HepG2 (cell line): ENCODE results near the gene PCYT2. TPM values are rescaled to one million over a fixed set of nuclear protein-coding genes. Genes with fewer than 3 reads are reported as not detected.

Source experiments
- ATAC-seq: fragments of 200-7000 bp; cut with Tn5 transposase; 3 replicates; pipeline ENCODE4 v1.9.1; 2020; ENCODE audit warnings: mild to moderate bottlenecking, moderate library complexity
- BruUV-seq: library from RNA; stranded (reverse); fragments of 400-500 nt; replicated peaks from 2 replicates; lab custom pipeline; 2021; lab: Mats Ljungman, UMichigan
- CTCF ChIA-PET: fragments of 300-600 bp; formaldehyde crosslinking; extraction: SDS; loops from one replicate; lab custom pipeline; 2021; ENCODE audit warnings: low total read pairs, inconsistent platforms, low intra/inter-chr PET ratio; lab: Yijun Ruan, JAX
- POLR2A ChIA-PET: fragments of 350-600 bp; sonication (Branson Sonifier 250); formaldehyde crosslinking; loops from one replicate; lab custom pipeline; 2020; ENCODE audit warnings: antibody characterized with exemption, inconsistent platforms; lab: Yijun Ruan, JAX
- DNase-seq: peaks from one replicate; pipeline ENCODE4 v3.0.0-alpha.2; 2015; ENCODE audit warnings: low spot score
- FAIRE-seq: peaks from 3 replicates; lab custom pipeline; 2011; peaks lifted over from hg19 to GRCh38; lab: Jason Lieb, UNC
- H2AFZ ChIP-seq: one replicate; pipeline ENCODE4 v1.6.1; 2011; ENCODE audit warnings: low read length, inconsistent platforms
- H3K27ac ChIP-seq: fragments of 300-600 bp; 3 replicates; pipeline ENCODE4 v1.8.0; 2011; ENCODE audit warnings: mixed run types, mild to moderate bottlenecking, mixed read lengths, low read length, inconsistent platforms; ENCODE audit not compliant: insufficient read depth; ENCODE audit errors: extremely low read length
- H3K27me3 ChIP-seq, 2 experiments: fragments of 200-600 bp in 1 of 2; 2 replicates in 1 of 2; 3 replicates in 1 of 2; pipeline versions ENCODE4 v1.6.0 to v1.8.0; 2011; ENCODE audit warnings: low read length in 2 of 2, mild to moderate bottlenecking in 2 of 2, moderate library complexity in 2 of 2, inconsistent platforms in 1 of 2; ENCODE audit not compliant: insufficient read depth in 2 of 2, control insufficient read depth in 1 of 2
- H3K36me3 ChIP-seq, 2 experiments: fragments of 200-600 bp in 1 of 2; replicated peaks in 1 of 2; 2 replicates in 1 of 2; 3 replicates in 1 of 2; pipeline versions ENCODE4 v1.5.1 to v1.8.0; 2011; ENCODE audit warnings: low read length in 2 of 2, inconsistent platforms in 1 of 2; ENCODE audit not compliant: insufficient read depth in 2 of 2, control insufficient read depth in 1 of 2
- H3K4me1 ChIP-seq: 2 replicates; pipeline ENCODE4 v1.5.1; 2012; ENCODE audit warnings: low read length, inconsistent platforms; ENCODE audit not compliant: insufficient read depth
- H3K4me2 ChIP-seq: 2 replicates; pipeline ENCODE4 v1.6.0; 2011; ENCODE audit warnings: low read depth, low read length, inconsistent platforms
- H3K4me3 ChIP-seq, 3 experiments: fragments of 200-600 bp in 1 of 3; sonication (generic), shearing (Covaris generic) in 1 of 3; replicated peaks in 1 of 3; 2 replicates each; pipeline ENCODE4 v1.5.1; 2011 to 2016; ENCODE audit warnings: low read length in 3 of 3, inconsistent platforms in 2 of 3, low read depth in 2 of 3, mild to moderate bottlenecking in 2 of 3, control low read depth in 1 of 3, mixed read lengths in 1 of 3; ENCODE audit not compliant: insufficient read depth in 1 of 3
- H3K79me2 ChIP-seq: one replicate; pipeline ENCODE4 v1.6.1; 2011; ENCODE audit warnings: low read length, inconsistent platforms; ENCODE audit not compliant: insufficient read depth
- H3K9ac ChIP-seq: 2 replicates; pipeline ENCODE4 v1.6.0; 2011; ENCODE audit warnings: mild to moderate bottlenecking, low read depth, low read length, inconsistent platforms; ENCODE audit not compliant: insufficient read depth
- H3K9me3 ChIP-seq: 2 replicates; pipeline ENCODE4 v1.5.1; 2012; ENCODE audit warnings: mild to moderate bottlenecking, low read length
- H4K20me1 ChIP-seq: 2 replicates; pipeline ENCODE4 v1.6.0; 2011; ENCODE audit warnings: inconsistent platforms, mild to moderate bottlenecking, low read length, moderate library complexity; ENCODE audit not compliant: insufficient read depth
- ARID4A ChIP-seq: sonication (generic); formaldehyde crosslinking; IDR thresholded peaks from 2 replicates; pipeline ENCODE4 v1.5.0; 2020; ENCODE audit warnings: mild to moderate bottlenecking, missing genetic modification reagents, borderline replicate concordance
- E2F1 ChIP-seq: sonication (generic); formaldehyde crosslinking; IDR thresholded peaks from 2 replicates; pipeline ENCODE4 v1.5.0; 2020; ENCODE audit warnings: missing genetic modification reagents
- ELF4 ChIP-seq: sonication (generic); formaldehyde crosslinking; IDR thresholded peaks from 2 replicates; pipeline ENCODE4 v1.5.0; 2020; ENCODE audit warnings: missing genetic modification reagents, mild to moderate bottlenecking, moderate library complexity, borderline replicate concordance
- IRF2 ChIP-seq: IDR thresholded peaks from 2 replicates; pipeline ENCODE4 v1.6.1; 2018; ENCODE audit warnings: missing genetic modification reagents, missing compliant biosample characterization
- RARG ChIP-seq: sonication (generic); formaldehyde crosslinking; IDR thresholded peaks from 2 replicates; pipeline ENCODE4 v1.4.0; 2020; ENCODE audit warnings: low read depth, mild to moderate bottlenecking, missing genetic modification reagents
- SMAD9 ChIP-seq: sonication (generic); formaldehyde crosslinking; IDR thresholded peaks from 2 replicates; pipeline ENCODE4 v1.5.1; 2020; ENCODE audit warnings: mild to moderate bottlenecking, missing genetic modification reagents
- SNRNP70 ChIP-seq: fragments of 200-400 bp; formaldehyde crosslinking; IDR thresholded peaks from 2 replicates; pipeline ENCODE4 v1.6.1; 2017; ENCODE audit warnings: mild to moderate bottlenecking, low read depth, low read length, moderate library complexity
- SYNCRIP ChIP-seq: fragments of 200-400 bp; formaldehyde crosslinking; IDR thresholded peaks from 2 replicates; pipeline ENCODE4 v1.6.1; 2018; ENCODE audit warnings: mild to moderate bottlenecking, low read depth, low read length; ENCODE audit not compliant: insufficient read depth
- TBP ChIP-seq: sonication (generic); formaldehyde crosslinking; IDR thresholded peaks from 2 replicates; pipeline ENCODE4 v1.5.0; 2020; ENCODE audit warnings: missing genetic modification reagents
- ZMYM2 ChIP-seq: sonication (generic); formaldehyde crosslinking; IDR thresholded peaks from 2 replicates; pipeline ENCODE4 v1.8.0; 2022; ENCODE audit warnings: mild to moderate bottlenecking, missing genetic modification reagents
- ZNF431 ChIP-seq: sonication (generic); formaldehyde crosslinking; IDR thresholded peaks from 2 replicates; pipeline ENCODE4 v1.9.0; 2022; ENCODE audit warnings: missing genetic modification reagents, low read depth, mild to moderate bottlenecking, borderline replicate concordance
- ZNF468 ChIP-seq: sonication (generic); formaldehyde crosslinking; IDR thresholded peaks from 2 replicates; pipeline ENCODE4 v1.8.0; 2022; ENCODE audit warnings: mild to moderate bottlenecking, moderate library complexity, missing genetic modification reagents
- ZNF619 ChIP-seq: sonication (generic); formaldehyde crosslinking; IDR thresholded peaks from 2 replicates; pipeline ENCODE4 v1.4.0; 2020; ENCODE audit warnings: mild to moderate bottlenecking, missing genetic modification reagents
- ZNF780A ChIP-seq: sonication (generic); formaldehyde crosslinking; IDR thresholded peaks from 2 replicates; pipeline ENCODE4 v1.8.0; 2022; ENCODE audit warnings: mild to moderate bottlenecking, missing genetic modification reagents, moderate library complexity
- ZNF891 ChIP-seq: sonication (generic); formaldehyde crosslinking; IDR thresholded peaks from 2 replicates; pipeline ENCODE4 v1.5.0; 2020; ENCODE audit warnings: mild to moderate bottlenecking, missing genetic modification reagents
- ZSCAN9 ChIP-seq: IDR thresholded peaks from 2 replicates; pipeline ENCODE4 v1.6.1; 2016; ENCODE audit warnings: borderline replicate concordance
- WGBS: methylation state at CpG from one replicate; pipeline ENCODE4 v1.1.6; 2017; ENCODE audit warnings: low lambda C conversion rate; 5-methylcytosine and 5-hydroxymethylcytosine counted together
- in situ Hi-C: cut with HindIII; loops from 2 replicates; pipeline ENCODE4 v1.10.0; 2017; ENCODE audit warnings: low pct_unique_long_range_greater_than_20kb; ENCODE audit not compliant: extremely low pct_ligation_motif_present
- intact Hi-C: fragments of 100-400 bp; cut with micrococcal nuclease; formaldehyde crosslinking; loops from one replicate; pipeline ENCODE4 v1.10.0; 2022; ENCODE audit not compliant: unreplicated experiment
- polyA plus RNA-seq, 8 experiments: library from polyadenylated mRNA; depleted of rRNA in 3 of 8; stranded (reverse) in 7 of 8; unstranded in 1 of 8; fragments of >200 nt; fragmentation: Illumina TruSeq in 4 of 8; extraction: Trizol in 4 of 8; gene quantifications; 2 replicates each; pipeline versions ENCODE4 v1.2.1 to v1.2.3, GENCODE V29; 2011 to 2016; ENCODE audit warnings: low read depth in 4 of 8, missing spikeins in 1 of 8, mixed read lengths in 1 of 8; ENCODE audit not compliant: insufficient read depth in 1 of 8
- total RNA-seq, 5 experiments: library from RNA; depleted of rRNA; stranded (reverse); fragments of >200 nt; fragmentation: Illumina TruSeq; extraction: Trizol; gene quantifications; 2 replicates each; pipeline ENCODE4 v1.2.3, GENCODE V29; 2016; ENCODE audit warnings: low read depth in 1 of 5
- TF ChIP-seq, protein P1 (sequence below): sonication (generic); formaldehyde crosslinking; IDR thresholded peaks from 2 replicates; pipeline ENCODE4 v1.4.0; 2020; ENCODE audit warnings: missing genetic modification reagents; ENCODE audit errors: not compliant biosample characterization
- TF ChIP-seq, protein P2 (sequence below): sonication (generic); formaldehyde crosslinking; IDR thresholded peaks from 2 replicates; pipeline ENCODE4 v1.4.0; 2020; ENCODE audit warnings: missing genetic modification reagents

Gene PCYT2
- total and polyA plus RNA-seq, 2 of the 13 experiments (the other 11 are each of a cell fraction or from before 2014, with no cell fraction given): 147 to 297 TPM

GRCh38 chr17:81895400-81895799 is 15.8 kb downstream of the PCYT2 start:
- Histone ChIP-seq H3K36me3 (peaks cover 17 to 34% of the 10 kb centered on the region in 2 experiments; a peak in 4 of 5 replicates), H3K4me2 (no peak overlapping the region), H3K9me3 (no peaks in the 10 kb centered on the region), H3K79me2 (peaks cover 16% of the 10 kb centered on the region), H3K4me1 (peaks cover 15% of the 10 kb centered on the region), H3K4me3 (no peak overlapping the region), H2AFZ (no peak overlapping the region), H4K20me1 (no peaks in the 10 kb centered on the region; the same call in 1 of the 2 replicates), H3K27me3 (peaks cover 0 to 5% of the 10 kb centered on the region in 2 experiments; a peak in 2 of 5 replicates)
- intact Hi-C loops: no loop called here
- no peak for DNase-seq
- CTCF ChIA-PET: no interaction called here
- no peak for FAIRE-seq
- no TSS peak for BruUV-seq
- TF ChIP-seq ZNF619 (CRISPR knock-in tag): no peak
- no peak for TF ChIP-seq TBP (CRISPR knock-in tag)
- TF ChIP-seq ELF4 (CRISPR knock-in tag): no peak
- TF ChIP-seq IRF2: no peak
- no peak for TF ChIP-seq SMAD9
- TF ChIP-seq SNRNP70: no peak
- no peak for TF ChIP-seq SYNCRIP
- TF ChIP-seq, protein P1, sequence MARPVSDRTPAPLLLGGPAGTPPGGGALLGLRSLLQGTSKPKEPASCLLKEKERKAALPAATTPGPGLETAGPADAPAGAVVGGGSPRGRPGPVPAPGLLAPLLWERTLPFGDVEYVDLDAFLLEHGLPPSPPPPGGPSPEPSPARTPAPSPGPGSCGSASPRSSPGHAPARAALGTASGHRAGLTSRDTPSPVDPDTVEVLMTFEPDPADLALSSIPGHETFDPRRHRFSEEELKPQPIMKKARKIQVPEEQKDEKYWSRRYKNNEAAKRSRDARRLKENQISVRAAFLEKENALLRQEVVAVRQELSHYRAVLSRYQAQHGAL (CRISPR knock-in tag): no peak
- TF ChIP-seq ZNF891 (CRISPR knock-in tag): no peak
- no peak for TF ChIP-seq E2F1 (CRISPR knock-in tag)
- TF ChIP-seq, protein P2, sequence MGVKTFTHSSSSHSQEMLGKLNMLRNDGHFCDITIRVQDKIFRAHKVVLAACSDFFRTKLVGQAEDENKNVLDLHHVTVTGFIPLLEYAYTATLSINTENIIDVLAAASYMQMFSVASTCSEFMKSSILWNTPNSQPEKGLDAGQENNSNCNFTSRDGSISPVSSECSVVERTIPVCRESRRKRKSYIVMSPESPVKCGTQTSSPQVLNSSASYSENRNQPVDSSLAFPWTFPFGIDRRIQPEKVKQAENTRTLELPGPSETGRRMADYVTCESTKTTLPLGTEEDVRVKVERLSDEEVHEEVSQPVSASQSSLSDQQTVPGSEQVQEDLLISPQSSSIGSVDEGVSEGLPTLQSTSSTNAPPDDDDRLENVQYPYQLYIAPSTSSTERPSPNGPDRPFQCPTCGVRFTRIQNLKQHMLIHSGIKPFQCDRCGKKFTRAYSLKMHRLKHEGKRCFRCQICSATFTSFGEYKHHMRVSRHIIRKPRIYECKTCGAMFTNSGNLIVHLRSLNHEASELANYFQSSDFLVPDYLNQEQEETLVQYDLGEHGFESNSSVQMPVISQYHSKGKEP: no peak
- no peak for TF ChIP-seq ARID4A (CRISPR knock-in tag)
- no peak for TF ChIP-seq ZSCAN9 (CRISPR knock-in tag)
- TF ChIP-seq ZMYM2 (CRISPR knock-in tag): no peak
- no peak for TF ChIP-seq RARG (CRISPR knock-in tag)
- no peak for TF ChIP-seq ZNF780A (CRISPR knock-in tag)
- no peak for TF ChIP-seq ZNF431 (CRISPR knock-in tag)
- no peak for TF ChIP-seq ZNF468 (CRISPR knock-in tag)
- TF ChIP-seq, all 625 proteins: peak for 0
- H3K9ac ChIP-seq: no peak overlapping the region
- POLR2A ChIA-PET: no interaction called here
- WGBS: 98% methylated on average over 11 of the region's 11 CpGs
- no peak overlapping the region for H3K27ac ChIP-seq
- no peak for ATAC-seq
- in situ Hi-C loops: no loop called here
